ENCODE results near the gene ROPN1L. TPM values are rescaled to one million over a fixed set of nuclear protein-coding genes. Genes with fewer than 3 reads are reported as not detected.
A peak's percentile ranks its signal among the peaks of the same experiment; 100 is the strongest.

ROPN1L gene
- total RNA-seq, 1 donor from 2014 or later = not detected

DNA sequence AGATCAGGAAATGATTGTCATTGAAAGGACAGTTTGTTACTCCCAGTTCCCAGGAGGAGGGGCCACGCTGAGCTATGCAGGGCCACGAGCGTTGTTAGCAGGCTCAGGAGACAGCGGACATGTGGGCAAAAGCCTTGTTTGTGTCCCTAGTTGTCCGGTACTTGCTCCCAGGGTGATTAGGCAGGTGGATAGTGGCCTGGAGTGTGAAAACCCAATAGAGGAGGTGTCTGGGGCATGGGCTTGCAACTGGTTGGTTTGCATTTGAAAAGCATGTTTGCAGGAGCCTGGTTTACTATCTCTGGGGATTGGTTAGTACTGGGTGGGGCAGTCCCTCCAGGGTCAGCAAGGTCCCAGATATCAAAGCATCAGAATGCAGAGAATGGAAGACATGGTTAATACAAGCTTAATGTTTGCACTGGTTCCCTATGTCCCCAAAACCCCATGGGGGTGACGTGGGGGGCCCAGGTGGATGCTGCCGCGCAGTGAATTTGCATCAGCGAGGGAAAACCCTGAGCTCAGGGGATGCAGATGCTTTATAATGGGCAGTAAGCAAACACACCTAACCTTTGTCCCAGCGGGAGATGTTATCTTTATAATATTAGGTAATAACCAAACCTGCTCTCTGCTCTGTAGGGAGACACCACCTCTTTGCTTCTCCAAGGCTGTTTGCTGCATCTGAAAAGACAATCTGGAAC is 39.7 kb downstream of the ROPN1L start:
- Histone ChIP-seq H3K4me1 (no peaks in the 10 kb centered on the region), H3F3A (ENCODE audit: low read depth) (peaks cover 11% of the 10 kb centered on the region), H3K27ac (no peak overlapping the region), H2AFZ (replicated peaks) (no peak overlapping the region), H3K27me3 (no peaks in the 10 kb centered on the region), H3K79me2 (ENCODE audit: low read depth) (no peaks in the 10 kb centered on the region), H4K20me1 (ENCODE audit: low read depth) (no peaks in the 10 kb centered on the region), H3K4me2 (peak overlapping the region; percentile 19), H3K9me3 (ENCODE audit: low read depth) (no peaks in the 10 kb centered on the region), H3K36me3 (no peaks in the 10 kb centered on the region), H3K4me3 (no peak overlapping the region), H3K9ac (no peak overlapping the region)
- peaks cover 23% of the 10 kb centered on the region for H3K4me1 Mint-ChIP-seq
- peak; percentile 32 for DNase-seq (ENCODE audit: low spot score)
- no peak overlapping the region for H3K27ac Mint-ChIP-seq
- H3K36me3 Mint-ChIP-seq = no peaks in the 10 kb centered on the region
- TF ChIP-seq, protein P1, sequence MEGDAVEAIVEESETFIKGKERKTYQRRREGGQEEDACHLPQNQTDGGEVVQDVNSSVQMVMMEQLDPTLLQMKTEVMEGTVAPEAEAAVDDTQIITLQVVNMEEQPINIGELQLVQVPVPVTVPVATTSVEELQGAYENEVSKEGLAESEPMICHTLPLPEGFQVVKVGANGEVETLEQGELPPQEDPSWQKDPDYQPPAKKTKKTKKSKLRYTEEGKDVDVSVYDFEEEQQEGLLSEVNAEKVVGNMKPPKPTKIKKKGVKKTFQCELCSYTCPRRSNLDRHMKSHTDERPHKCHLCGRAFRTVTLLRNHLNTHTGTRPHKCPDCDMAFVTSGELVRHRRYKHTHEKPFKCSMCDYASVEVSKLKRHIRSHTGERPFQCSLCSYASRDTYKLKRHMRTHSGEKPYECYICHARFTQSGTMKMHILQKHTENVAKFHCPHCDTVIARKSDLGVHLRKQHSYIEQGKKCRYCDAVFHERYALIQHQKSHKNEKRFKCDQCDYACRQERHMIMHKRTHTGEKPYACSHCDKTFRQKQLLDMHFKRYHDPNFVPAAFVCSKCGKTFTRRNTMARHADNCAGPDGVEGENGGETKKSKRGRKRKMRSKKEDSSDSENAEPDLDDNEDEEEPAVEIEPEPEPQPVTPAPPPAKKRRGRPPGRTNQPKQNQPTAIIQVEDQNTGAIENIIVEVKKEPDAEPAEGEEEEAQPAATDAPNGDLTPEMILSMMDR (IDR thresholded peaks at IDR 0.05) = no peak
- TF ChIP-seq EZH2 (IDR thresholded peaks at IDR 0.05) = no peak
- no peak for TF ChIP-seq EZH2phosphoT487 (IDR thresholded peaks at IDR 0.05)
- H3K27me3 Mint-ChIP-seq (ENCODE audit: insufficient read depth, low read depth) = peaks cover 16% of the 10 kb centered on the region
- no peak overlapping the region for H3K4me3 Mint-ChIP-seq
- H3K9me3 Mint-ChIP-seq = peaks cover 5% of the 10 kb centered on the region

DNA sequence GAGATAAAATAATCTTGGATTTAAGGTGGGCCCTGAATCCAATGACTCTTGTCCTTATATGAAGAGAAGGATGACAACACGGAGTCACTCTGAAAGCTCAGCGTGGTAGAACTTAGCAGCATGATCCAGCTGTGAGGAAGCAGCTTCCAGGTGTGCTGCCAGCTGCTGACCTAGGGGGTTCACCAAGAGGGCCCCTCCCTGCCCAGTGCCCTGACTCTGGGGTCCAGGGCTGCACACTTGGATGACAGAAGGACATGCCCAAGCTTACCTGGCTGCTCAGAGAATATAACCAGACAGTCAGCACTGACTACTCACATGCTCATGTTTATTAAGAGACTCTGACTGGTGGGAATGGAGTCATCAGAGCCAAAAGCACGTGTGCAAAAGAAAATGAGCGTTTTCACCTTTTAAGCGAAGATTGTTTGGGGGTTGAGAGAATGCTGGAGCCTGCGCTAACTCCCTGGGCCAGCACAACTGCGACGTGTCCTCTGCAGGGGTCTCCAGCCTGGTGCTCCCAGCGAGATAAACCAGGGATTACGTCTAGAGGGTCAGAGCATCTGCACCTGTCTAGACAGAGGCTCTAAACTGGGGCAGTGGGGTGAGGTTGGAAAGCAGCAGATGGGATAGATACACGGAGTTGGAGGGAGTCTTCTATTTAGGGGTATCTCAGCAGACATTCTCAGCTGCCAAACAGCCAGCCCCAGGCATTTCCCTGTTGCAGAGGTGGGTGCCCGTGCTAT is 41.3 kb downstream of the ROPN1L start:
- no peaks in the 10 kb centered on the region for H3K9me3 Mint-ChIP-seq
- Histone ChIP-seq H3K9ac (no peak overlapping the region), H2AFZ (replicated peaks) (no peak overlapping the region), H3K36me3 (no peaks in the 10 kb centered on the region), H3F3A (ENCODE audit: low read depth) (peaks cover 11% of the 10 kb centered on the region), H3K27ac (no peak overlapping the region), H3K4me2 (no peak overlapping the region), H4K20me1 (ENCODE audit: low read depth) (no peaks in the 10 kb centered on the region), H3K79me2 (ENCODE audit: low read depth) (no peaks in the 10 kb centered on the region), H3K4me1 (no peaks in the 10 kb centered on the region), H3K27me3 (no peaks in the 10 kb centered on the region), H3K4me3 (no peak overlapping the region), H3K9me3 (ENCODE audit: low read depth) (no peaks in the 10 kb centered on the region)
- no peak overlapping the region for H3K4me3 Mint-ChIP-seq
- peaks cover 16% of the 10 kb centered on the region for H3K27me3 Mint-ChIP-seq (ENCODE audit: insufficient read depth, low read depth)
- H3K4me1 Mint-ChIP-seq = peaks cover 23% of the 10 kb centered on the region
- H3K36me3 Mint-ChIP-seq = no peaks in the 10 kb centered on the region
- no peak overlapping the region for H3K27ac Mint-ChIP-seq
- no peak for DNase-seq (ENCODE audit: low spot score)
- TF ChIP-seq, protein P1 (IDR thresholded peaks at IDR 0.05) = no peak
- TF ChIP-seq EZH2phosphoT487 (IDR thresholded peaks at IDR 0.05) = no peak
- TF ChIP-seq EZH2 (IDR thresholded peaks at IDR 0.05) = no peak

DNA sequence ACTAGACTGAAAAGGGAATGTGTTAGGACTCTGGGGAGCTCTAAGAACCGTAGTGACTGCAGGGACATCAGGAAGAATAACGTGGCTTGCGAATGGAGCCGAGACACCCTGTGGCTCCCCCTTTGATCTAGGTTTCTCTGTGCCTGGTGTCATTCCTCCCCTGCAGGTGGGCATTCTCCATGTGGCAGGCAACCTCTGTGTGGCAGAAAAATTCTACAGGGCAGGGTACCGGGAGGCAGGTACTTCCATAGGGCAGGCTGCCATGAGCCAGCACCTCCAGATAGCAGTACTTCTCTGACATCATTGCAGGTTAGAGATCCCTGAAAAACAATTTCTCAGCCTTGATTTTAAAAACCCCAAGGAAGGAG is 43.1 kb downstream of the ROPN1L start:
- no peaks in the 10 kb centered on the region for H3K27me3 ChIP-seq
- H3K4me1 Mint-ChIP-seq = peaks cover 23% of the 10 kb centered on the region
- no peak overlapping the region for H3K27ac ChIP-seq
- TF ChIP-seq EZH2 (IDR thresholded peaks at IDR 0.05) = no peak
- TF ChIP-seq, protein P1 (IDR thresholded peaks at IDR 0.05) = no peak
- TF ChIP-seq EZH2phosphoT487 (IDR thresholded peaks at IDR 0.05) = no peak
- H3K36me3 ChIP-seq = no peaks in the 10 kb centered on the region
- no peak overlapping the region for H3K4me3 ChIP-seq
- no peak overlapping the region for H3K9ac ChIP-seq
- H4K20me1 ChIP-seq (ENCODE audit: low read depth) = no peaks in the 10 kb centered on the region
- H3K27me3 Mint-ChIP-seq (ENCODE audit: insufficient read depth, low read depth) = peaks cover 14% of the 10 kb centered on the region
- no peaks in the 10 kb centered on the region for H3K9me3 ChIP-seq (ENCODE audit: low read depth)
- no peak for DNase-seq (ENCODE audit: low spot score)
- no peaks in the 10 kb centered on the region for H3K79me2 ChIP-seq (ENCODE audit: low read depth)
- no peaks in the 10 kb centered on the region for H3K9me3 Mint-ChIP-seq
- peaks cover 11% of the 10 kb centered on the region for H3F3A ChIP-seq (ENCODE audit: low read depth)
- no peaks in the 10 kb centered on the region for H3K4me1 ChIP-seq
- no peaks in the 10 kb centered on the region for H3K36me3 Mint-ChIP-seq
- no peak overlapping the region for H3K27ac Mint-ChIP-seq
- no peak overlapping the region for H3K4me2 ChIP-seq
- no peak overlapping the region for H3K4me3 Mint-ChIP-seq
- H2AFZ ChIP-seq (replicated peaks) = no peak overlapping the region

Measured in neural progenitor cell (in vitro differentiated cells).